GM23338 (cell line): Measurements from ENCODE around the gene ZNF22. TPM values are rescaled to one million over a fixed set of nuclear protein-coding genes. Genes with fewer than 3 reads are reported as not detected.

Experiments
- ATAC-seq: fragments of 200-7000 bp; cut with Tn5 transposase; 3 replicates; pipeline ENCODE4 v1.9.1; 2020
- DNase-seq: peaks from one replicate; pipeline ENCODE4 v3.0.0-alpha.2; 2015; ENCODE audit warnings: low spot score
- H2AFZ ChIP-seq: fragments of 200-600 bp; sonication (generic); 2 replicates; pipeline ENCODE4 v1.8.0; 2016; ENCODE audit warnings: antibody characterized with exemption, mild to moderate bottlenecking, moderate library complexity
- H3F3A ChIP-seq: fragments of 200-600 bp; sonication (generic); replicated peaks from 2 replicates; pipeline ENCODE4 v1.8.0; 2017; ENCODE audit warnings: antibody characterized with exemption, mixed run types, low read depth
- H3K27ac ChIP-seq: fragments of 200-600 bp; sonication (generic); 2 replicates; pipeline ENCODE4 v1.6.1; 2016; ENCODE audit warnings: low read depth
- H3K27me3 ChIP-seq: fragments of 200-600 bp; sonication (generic); 2 replicates; pipeline ENCODE4 v1.8.0; 2016; ENCODE audit warnings: mild to moderate bottlenecking, mixed run types, moderate library complexity; ENCODE audit not compliant: insufficient read depth
- H3K36me3 ChIP-seq: fragments of 200-600 bp; sonication (generic); 2 replicates; pipeline ENCODE4 v1.8.0; 2016; ENCODE audit warnings: mild to moderate bottlenecking; ENCODE audit not compliant: insufficient read depth
- H3K4me1 ChIP-seq: fragments of 200-600 bp; sonication (generic); 2 replicates; pipeline ENCODE4 v1.8.0; 2016; ENCODE audit warnings: mild to moderate bottlenecking, moderate library complexity; ENCODE audit not compliant: insufficient read depth
- H3K4me2 ChIP-seq: fragments of 200-600 bp; sonication (generic); 2 replicates; pipeline ENCODE4 v1.7.1; 2017; ENCODE audit warnings: mixed run types
- H3K4me3 ChIP-seq: fragments of 200-600 bp; sonication (generic); 2 replicates; pipeline ENCODE4 v1.6.1; 2016; ENCODE audit warnings: mixed run types
- H3K79me2 ChIP-seq: fragments of 200-600 bp; sonication (generic); replicated peaks from 2 replicates; pipeline ENCODE4 v1.8.0; 2017; ENCODE audit warnings: mild to moderate bottlenecking; ENCODE audit not compliant: insufficient read depth
- H3K9me2 ChIP-seq: fragments of 200-600 bp; sonication (generic); 2 replicates; pipeline ENCODE4 v1.8.0; 2017; ENCODE audit not compliant: insufficient read depth
- H4K20me1 ChIP-seq: fragments of 200-600 bp; sonication (generic); replicated peaks from 2 replicates; pipeline ENCODE4 v1.8.0; 2017; ENCODE audit warnings: mild to moderate bottlenecking; ENCODE audit not compliant: insufficient read depth
- H3K27ac Mint-ChIP-seq: 2 replicates; pipeline ENCODE4 v1.8.0; 2020; ENCODE audit warnings: inconsistent platforms, mild to moderate bottlenecking, moderate library complexity, mixed read lengths
- H3K27me3 Mint-ChIP-seq: 3 replicates; pipeline ENCODE4 v1.8.0; 2022; ENCODE audit warnings: low read depth, mild to moderate bottlenecking, moderate library complexity, mixed read lengths, inconsistent platforms; ENCODE audit not compliant: insufficient read depth, poor library complexity
- H3K36me3 Mint-ChIP-seq: 3 replicates; pipeline ENCODE4 v1.8.0; 2021; ENCODE audit warnings: low read depth, mild to moderate bottlenecking, inconsistent platforms, moderate library complexity, mixed read lengths
- H3K4me1 Mint-ChIP-seq: 3 replicates; pipeline ENCODE4 v1.8.0; 2020; ENCODE audit warnings: mild to moderate bottlenecking, inconsistent platforms, mixed read lengths
- H3K4me3 Mint-ChIP-seq: 3 replicates; pipeline ENCODE4 v1.8.0; 2021; ENCODE audit warnings: moderate library complexity, mild to moderate bottlenecking, inconsistent platforms, mixed read lengths
- H3K9me3 Mint-ChIP-seq: 3 replicates; pipeline ENCODE4 v1.8.0; 2020; ENCODE audit warnings: moderate library complexity, mild to moderate bottlenecking, inconsistent platforms, mixed read lengths
- CREB1 ChIP-seq: fragments of 250-450 bp; sonication (Bioruptor Pico); IDR thresholded peaks from 2 replicates; pipeline ENCODE4 v1.5.0; 2020; ENCODE audit warnings: low read depth, mild to moderate bottlenecking, moderate library complexity
- EZH2phosphoT487 ChIP-seq: fragments of 200-600 bp; sonication (generic); IDR thresholded peaks from one replicate; pipeline ENCODE4 v1.8.1; 2018; ENCODE audit warnings: antibody characterized with exemption; ENCODE audit not compliant: unreplicated experiment
- JUNB ChIP-seq: IDR thresholded peaks from one replicate; pipeline ENCODE4 v1.6.1; 2016; ENCODE audit warnings: antibody characterized with exemption; ENCODE audit not compliant: unreplicated experiment
- NANOG ChIP-seq: IDR thresholded peaks from 2 replicates; pipeline ENCODE4 v1.6.1; 2016; ENCODE audit warnings: antibody characterized with exemption, borderline replicate concordance
- POLR2AphosphoS5 ChIP-seq: IDR thresholded peaks from 2 replicates; pipeline ENCODE4 v1.6.1; 2016; ENCODE audit warnings: antibody characterized with exemption, low read depth
- STAT1 ChIP-seq: IDR thresholded peaks from one replicate; pipeline ENCODE4 v1.6.1; 2016; ENCODE audit warnings: antibody characterized with exemption; ENCODE audit not compliant: unreplicated experiment
- ZNF331 ChIP-seq: fragments of 250-450 bp; sonication (Bioruptor Pico); IDR thresholded peaks from 2 replicates; pipeline ENCODE4 v1.5.0; 2020; ENCODE audit warnings: low read depth, mild to moderate bottlenecking, moderate library complexity
- polyA plus RNA-seq: library from polyadenylated mRNA; unstranded; fragments of >200 nt; fragmentation: Nextera tagmentation; extraction: Ambion mirVana; gene quantifications from 2 replicates; pipeline ENCODE4 v1.2.1, GENCODE V29; 2016
- total RNA-seq: library from RNA; depleted of rRNA; stranded (reverse); fragments of >200 nt; shearing (Covaris generic); gene quantifications from 2 replicates; pipeline ENCODE4 v1.2.3, GENCODE V29; 2014
- TF ChIP-seq, protein P1 (sequence below): IDR thresholded peaks from one replicate; pipeline ENCODE4 v1.6.1; 2018; ENCODE audit warnings: antibody characterized with exemption; ENCODE audit not compliant: unreplicated experiment
- TF ChIP-seq, protein P2 (sequence below), 2 experiments: fragments of 200-600 bp in 1 of 2; sonication (generic) in 1 of 2; conservative IDR thresholded peaks; 2 replicates each; pipeline versions ENCODE4 v1.5.1 to v1.6.1; 2016 to 2017; ENCODE audit warnings: antibody characterized with exemption in 2 of 2, low read depth in 2 of 2, mild to moderate bottlenecking in 2 of 2, moderate library complexity in 1 of 2
- TF ChIP-seq, protein P3 (sequence below): IDR thresholded peaks from 2 replicates; pipeline ENCODE4 v1.6.1; 2016; ENCODE audit warnings: antibody characterized with exemption

The ZNF22 gene
- total and polyA plus RNA-seq, 2 experiments from 2014 or later: 40.5 to 81.8 TPM

DNA sequence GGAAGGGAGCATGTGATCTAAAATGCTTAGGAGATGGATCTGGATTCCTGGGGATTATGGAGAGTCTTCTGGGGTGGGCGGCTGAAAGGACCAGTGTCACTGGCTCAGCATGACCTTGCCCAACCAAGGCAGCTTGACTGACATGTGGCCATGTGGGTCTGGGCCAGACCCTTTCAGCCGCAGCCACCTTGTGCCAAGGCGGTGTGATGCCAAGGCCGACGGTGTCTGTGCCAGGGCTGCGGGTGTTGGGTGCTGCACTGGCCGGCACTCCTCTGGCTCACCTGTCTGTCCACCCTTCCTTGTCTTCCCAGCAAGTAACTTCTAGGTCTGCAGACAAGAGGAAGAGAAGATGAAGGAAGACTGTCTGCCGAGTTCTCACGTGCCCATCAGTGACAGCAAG lies 30.9 kb upstream of the ZNF22 start (continued):
- TF ChIP-seq, protein P1, sequence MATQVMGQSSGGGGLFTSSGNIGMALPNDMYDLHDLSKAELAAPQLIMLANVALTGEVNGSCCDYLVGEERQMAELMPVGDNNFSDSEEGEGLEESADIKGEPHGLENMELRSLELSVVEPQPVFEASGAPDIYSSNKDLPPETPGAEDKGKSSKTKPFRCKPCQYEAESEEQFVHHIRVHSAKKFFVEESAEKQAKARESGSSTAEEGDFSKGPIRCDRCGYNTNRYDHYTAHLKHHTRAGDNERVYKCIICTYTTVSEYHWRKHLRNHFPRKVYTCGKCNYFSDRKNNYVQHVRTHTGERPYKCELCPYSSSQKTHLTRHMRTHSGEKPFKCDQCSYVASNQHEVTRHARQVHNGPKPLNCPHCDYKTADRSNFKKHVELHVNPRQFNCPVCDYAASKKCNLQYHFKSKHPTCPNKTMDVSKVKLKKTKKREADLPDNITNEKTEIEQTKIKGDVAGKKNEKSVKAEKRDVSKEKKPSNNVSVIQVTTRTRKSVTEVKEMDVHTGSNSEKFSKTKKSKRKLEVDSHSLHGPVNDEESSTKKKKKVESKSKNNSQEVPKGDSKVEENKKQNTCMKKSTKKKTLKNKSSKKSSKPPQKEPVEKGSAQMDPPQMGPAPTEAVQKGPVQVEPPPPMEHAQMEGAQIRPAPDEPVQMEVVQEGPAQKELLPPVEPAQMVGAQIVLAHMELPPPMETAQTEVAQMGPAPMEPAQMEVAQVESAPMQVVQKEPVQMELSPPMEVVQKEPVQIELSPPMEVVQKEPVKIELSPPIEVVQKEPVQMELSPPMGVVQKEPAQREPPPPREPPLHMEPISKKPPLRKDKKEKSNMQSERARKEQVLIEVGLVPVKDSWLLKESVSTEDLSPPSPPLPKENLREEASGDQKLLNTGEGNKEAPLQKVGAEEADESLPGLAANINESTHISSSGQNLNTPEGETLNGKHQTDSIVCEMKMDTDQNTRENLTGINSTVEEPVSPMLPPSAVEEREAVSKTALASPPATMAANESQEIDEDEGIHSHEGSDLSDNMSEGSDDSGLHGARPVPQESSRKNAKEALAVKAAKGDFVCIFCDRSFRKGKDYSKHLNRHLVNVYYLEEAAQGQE: no peak
- TF ChIP-seq EZH2phosphoT487 (no peak), NANOG (no peak), STAT1 (no peak), ZNF331 (CRISPR knock-in tag) (no peak), POLR2AphosphoS5 (no peak), JUNB (no peak)
- TF ChIP-seq, protein P2, sequence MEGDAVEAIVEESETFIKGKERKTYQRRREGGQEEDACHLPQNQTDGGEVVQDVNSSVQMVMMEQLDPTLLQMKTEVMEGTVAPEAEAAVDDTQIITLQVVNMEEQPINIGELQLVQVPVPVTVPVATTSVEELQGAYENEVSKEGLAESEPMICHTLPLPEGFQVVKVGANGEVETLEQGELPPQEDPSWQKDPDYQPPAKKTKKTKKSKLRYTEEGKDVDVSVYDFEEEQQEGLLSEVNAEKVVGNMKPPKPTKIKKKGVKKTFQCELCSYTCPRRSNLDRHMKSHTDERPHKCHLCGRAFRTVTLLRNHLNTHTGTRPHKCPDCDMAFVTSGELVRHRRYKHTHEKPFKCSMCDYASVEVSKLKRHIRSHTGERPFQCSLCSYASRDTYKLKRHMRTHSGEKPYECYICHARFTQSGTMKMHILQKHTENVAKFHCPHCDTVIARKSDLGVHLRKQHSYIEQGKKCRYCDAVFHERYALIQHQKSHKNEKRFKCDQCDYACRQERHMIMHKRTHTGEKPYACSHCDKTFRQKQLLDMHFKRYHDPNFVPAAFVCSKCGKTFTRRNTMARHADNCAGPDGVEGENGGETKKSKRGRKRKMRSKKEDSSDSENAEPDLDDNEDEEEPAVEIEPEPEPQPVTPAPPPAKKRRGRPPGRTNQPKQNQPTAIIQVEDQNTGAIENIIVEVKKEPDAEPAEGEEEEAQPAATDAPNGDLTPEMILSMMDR (conservative IDR thresholded peaks at IDR 0.05; ENCODE audit: low read depth in 2 of 2): no peak

DNA sequence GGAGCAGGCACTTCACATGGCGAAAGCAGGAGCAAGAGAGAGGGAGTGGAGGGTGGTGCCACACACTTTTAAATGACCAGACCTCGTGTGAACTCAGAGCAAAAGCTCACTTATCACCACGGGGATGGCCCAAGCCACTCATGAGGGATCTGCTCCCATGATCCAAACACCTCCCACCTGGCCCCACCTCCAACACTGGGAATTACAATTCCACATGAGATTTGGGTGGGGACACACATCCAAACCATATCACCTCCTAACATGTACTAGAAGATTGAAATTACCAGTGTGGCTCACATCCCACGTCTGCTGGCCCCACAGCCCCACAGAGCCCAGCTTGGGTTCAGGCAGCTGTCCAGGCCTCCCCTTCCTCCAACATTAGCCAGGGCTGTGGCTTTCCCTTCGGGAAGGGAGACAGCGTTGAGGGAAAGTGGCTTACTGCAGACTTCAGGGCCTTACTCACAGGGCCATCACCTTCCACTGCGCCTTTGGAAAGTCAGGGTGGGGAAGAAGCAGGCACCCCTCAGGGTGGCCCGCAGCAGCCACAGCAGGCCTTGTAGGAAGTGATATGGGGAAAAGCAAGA lies 29.8 kb upstream of the ZNF22 start:
- Mint-ChIP-seq H3K9me3 (no peaks in the 10 kb centered on the region), H3K27me3 (peaks cover 17% of the 10 kb centered on the region), H3K36me3 (peaks cover 22% of the 10 kb centered on the region), H3K4me1 (peaks cover 39% of the 10 kb centered on the region), H3K27ac (no peak overlapping the region), H3K4me3 (no peak overlapping the region)
- no peak overlapping the region for H3K4me2 ChIP-seq
- H3K79me2 ChIP-seq: no peaks in the 10 kb centered on the region; the same call in 1 of the 2 replicates
- H3K27me3 ChIP-seq: no peaks in the 10 kb centered on the region
- ATAC-seq (no peak), DNase-seq (no peak)
- TF ChIP-seq CREB1 (CRISPR knock-in tag) (no peak), STAT1 (no peak), POLR2AphosphoS5 (no peak), ZNF331 (CRISPR knock-in tag) (no peak)
- TF ChIP-seq, protein P3, sequence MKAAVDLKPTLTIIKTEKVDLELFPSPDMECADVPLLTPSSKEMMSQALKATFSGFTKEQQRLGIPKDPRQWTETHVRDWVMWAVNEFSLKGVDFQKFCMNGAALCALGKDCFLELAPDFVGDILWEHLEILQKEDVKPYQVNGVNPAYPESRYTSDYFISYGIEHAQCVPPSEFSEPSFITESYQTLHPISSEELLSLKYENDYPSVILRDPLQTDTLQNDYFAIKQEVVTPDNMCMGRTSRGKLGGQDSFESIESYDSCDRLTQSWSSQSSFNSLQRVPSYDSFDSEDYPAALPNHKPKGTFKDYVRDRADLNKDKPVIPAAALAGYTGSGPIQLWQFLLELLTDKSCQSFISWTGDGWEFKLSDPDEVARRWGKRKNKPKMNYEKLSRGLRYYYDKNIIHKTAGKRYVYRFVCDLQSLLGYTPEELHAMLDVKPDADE: no peak
- H3K9me2 ChIP-seq: peaks cover 7% of the 10 kb centered on the region; the same call in 1 of the 2 replicates
- peaks cover 30% of the 10 kb centered on the region for H3K4me1 ChIP-seq
- H4K20me1 ChIP-seq: no peaks in the 10 kb centered on the region
- no peaks in the 10 kb centered on the region for H3K36me3 ChIP-seq
- no peaks in the 10 kb centered on the region for H3F3A ChIP-seq
- no peak overlapping the region for H3K27ac ChIP-seq
- no peak overlapping the region for H2AFZ ChIP-seq
- H3K4me3 ChIP-seq: no peak overlapping the region
